ENCODE results near the gene GUCY1A2. TPM values are rescaled to one million over a fixed set of nuclear protein-coding genes. Genes with fewer than 3 reads are reported as not detected.

GUCY1A2 gene
- total RNA-seq, 1 experiment from 2014 or later: 0.10 TPM

GRCh38 chr11:106683435-106683834, 334.8 kb downstream of the GUCY1A2 start:
- Histone ChIP-seq H3K9me2 (ENCODE audit: insufficient read depth) (no peaks in the 10 kb centered on the region), H3K4me3 (replicated peaks in 1 of 2; ENCODE audit: low read depth in 1 of 2, low read length in 2 of 2) (no peak overlapping the region), H3K4me1 (ENCODE audit: control insufficient read depth in 1 of 2, insufficient read depth in 2 of 2, low read length in 2 of 2) (no peaks in the 10 kb centered on the region), H4K20me1 (ENCODE audit: insufficient read depth) (no peaks in the 10 kb centered on the region), H2AFZ (ENCODE audit: low read depth, low read length, poor library complexity, severe bottlenecking) (no peak overlapping the region), H3K27me3 (ENCODE audit: insufficient read depth, low read length) (peaks cover 15% of the 10 kb centered on the region), H3K4me2 (ENCODE audit: low read length) (no peak overlapping the region), H3K9me3 (ENCODE audit: control insufficient read depth in 1 of 2, insufficient read depth in 1 of 2, low read depth in 1 of 2, low read length in 2 of 2) (no peaks in the 10 kb centered on the region), H3K27ac (ENCODE audit: low read depth, low read length) (no peak overlapping the region), H3K36me3 (ENCODE audit: control insufficient read depth in 1 of 2, insufficient read depth in 2 of 2, low read length in 2 of 2) (no peaks in the 10 kb centered on the region), H3K79me2 (ENCODE audit: insufficient read depth, low read length) (no peaks in the 10 kb centered on the region), H3K9ac (ENCODE audit: low read length) (no peak overlapping the region)
- ChIA-PET CTCF (no interaction called here), POLR2A (no interaction called here), RAD21 (ENCODE audit: low non-redundant PET in 1 of 2, low total read pairs in 2 of 2, uncharacterized antibody in 2 of 2, unreplicated experiment in 2 of 2) (no interaction called here)
- ATAC-seq: no peak
- intact Hi-C loops (cut with micrococcal nuclease): no loop called here
- TF ChIP-seq SIN3A (IDR thresholded peaks at IDR 0.05; ENCODE audit: low read depth) (no peak), JUND (IDR thresholded peaks at IDR 0.05) (no peak), SP1 (IDR thresholded peaks at IDR 0.05; ENCODE audit: low read depth) (no peak), CEBPB (IDR thresholded peaks at IDR 0.05; ENCODE audit: low read depth) (no peak), ATF3 (IDR thresholded peaks at IDR 0.05) (no peak), FOSL1 (IDR thresholded peaks at IDR 0.05; ENCODE audit: low read depth) (no peak), POLR2A (IDR thresholded peaks at IDR 0.05; ENCODE audit: borderline replicate concordance, extremely low read depth, insufficient read depth, insufficient read length) (no peak), POLR2AphosphoS5 (IDR thresholded peaks at IDR 0.05; ENCODE audit: low read depth, low read length) (no peak), REST (IDR thresholded peaks at IDR 0.05; ENCODE audit: low read depth) (no peak), EGR1 (IDR thresholded peaks at IDR 0.05; ENCODE audit: low read depth) (no peak), CBX3 (IDR thresholded peaks at IDR 0.05; ENCODE audit: low read depth) (no peak), EZH2phosphoT487 (IDR thresholded peaks at IDR 0.05; ENCODE audit: borderline replicate concordance) (no peak), MAX (IDR thresholded peaks at IDR 0.05) (no peak), RAD21 (IDR thresholded peaks at IDR 0.05; ENCODE audit: low read depth) (no peak), TCF7L2 (IDR thresholded peaks at IDR 0.05; ENCODE audit: borderline replicate concordance, extremely low read depth, insufficient read depth, insufficient read length) (no peak), EZH2 (IDR thresholded peaks at IDR 0.05) (no peak)
- no peak for DNase-seq (ENCODE audit: low read depth, low spot score)
- BruUV-seq (replicated peaks): no TSS peak
